OCI-M2 (cell line): Measurements from ENCODE around the gene SRRD.

Experiments used
- DNase-seq: peaks from one replicate; lab custom pipeline; 2025; ENCODE audit not compliant: unreplicated experiment; lab: John Stamatoyannopoulos, UW

SRRD gene

DNA sequence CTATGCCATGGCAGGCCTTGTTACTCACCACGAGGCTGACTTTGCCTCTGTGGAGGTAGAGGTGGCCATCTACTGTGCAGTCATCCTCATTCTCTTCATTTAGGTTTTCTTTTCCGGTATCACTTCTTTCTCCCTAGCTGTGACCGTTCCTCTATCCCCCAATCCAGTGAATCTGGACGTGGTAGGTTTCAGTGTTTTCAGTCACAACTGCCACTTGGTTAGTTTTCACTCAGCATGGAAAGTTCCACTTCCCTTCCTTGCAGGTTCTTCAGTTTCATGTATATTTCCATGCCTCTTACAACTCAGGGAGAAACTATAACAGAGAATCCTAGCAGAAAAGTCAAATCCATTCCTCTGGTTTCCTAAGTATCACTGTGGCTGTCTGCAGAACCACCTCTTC is 2.0 kb upstream of the SRRD start:
- no peak for DNase-seq

DNA sequence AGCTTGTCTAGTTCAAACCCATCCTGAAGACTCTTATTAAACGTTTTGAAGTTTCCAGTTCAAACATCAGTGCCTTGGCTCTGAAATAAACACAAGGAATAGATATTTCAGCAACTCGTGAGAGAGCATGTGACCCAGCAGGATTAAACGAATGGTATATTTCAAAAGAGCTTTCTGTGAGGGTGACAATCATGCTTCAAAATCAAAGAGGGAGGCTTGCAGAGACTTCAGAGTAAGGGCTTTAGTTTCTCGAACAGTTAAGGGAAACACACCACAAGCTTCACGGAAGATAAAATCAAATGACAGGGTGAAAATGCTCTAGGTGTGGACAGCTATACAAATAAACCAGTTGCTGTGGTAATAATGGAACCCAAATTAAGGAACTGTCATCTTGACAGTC is 1.5 kb upstream of the SRRD start:
- no peak for DNase-seq

DNA sequence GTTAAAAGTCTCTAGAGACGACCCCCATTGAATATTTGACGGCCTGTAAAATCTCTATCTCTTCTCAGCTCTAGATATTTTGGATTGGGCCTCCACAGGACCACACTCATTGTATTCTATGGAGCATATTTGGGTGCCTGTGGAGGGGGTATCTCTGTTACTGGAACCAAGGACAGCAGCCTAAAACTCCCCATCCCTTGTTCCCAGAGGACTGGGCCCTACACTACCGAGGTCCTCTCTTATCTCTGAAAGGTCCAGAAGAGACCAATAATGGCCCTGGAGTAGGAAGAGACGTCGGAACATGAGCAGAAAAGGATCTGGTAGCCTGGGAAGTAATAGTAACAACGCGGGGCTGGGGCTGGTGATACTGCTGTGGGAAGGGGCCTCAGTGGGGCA is 636 bp upstream of the SRRD start:
- DNase-seq: no peak

DNA sequence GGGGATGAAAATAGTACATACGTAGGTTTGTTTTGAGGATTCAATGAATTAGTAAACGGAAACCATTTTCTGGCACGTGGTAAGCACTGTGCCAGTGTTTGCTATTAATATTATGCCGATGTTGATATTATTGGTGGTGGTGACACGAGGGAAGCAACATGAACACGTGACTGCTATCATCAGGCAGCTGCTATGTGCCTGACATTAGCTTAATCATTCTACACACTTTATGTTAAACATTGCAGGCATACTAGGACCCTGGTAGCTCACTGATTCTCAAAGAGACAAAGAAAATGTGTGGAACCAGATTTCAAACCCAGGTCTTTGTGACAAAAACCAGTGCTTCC is 656 bp downstream of the SRRD start:
- no peak for DNase-seq

DNA sequence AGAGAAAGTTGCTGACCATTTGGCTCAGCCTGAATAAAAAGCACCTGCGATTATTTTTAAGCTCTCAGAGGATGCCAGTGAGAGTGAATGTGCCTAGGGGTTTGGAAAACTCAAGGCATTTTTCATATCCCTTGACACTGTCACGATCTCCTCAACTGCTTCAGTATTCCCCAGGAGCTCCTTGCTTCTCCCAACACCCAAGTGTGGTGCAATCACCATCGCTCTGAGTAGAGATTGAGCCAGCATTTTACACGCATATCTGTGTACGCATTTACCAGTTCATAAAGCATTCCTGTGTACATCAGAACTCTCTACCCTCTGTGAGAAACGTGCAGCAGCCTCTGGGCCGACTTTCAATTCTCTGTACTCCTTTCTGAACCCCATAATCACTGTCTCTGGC is 1.3 kb downstream of the SRRD start:
- DNase-seq: no peak

DNA sequence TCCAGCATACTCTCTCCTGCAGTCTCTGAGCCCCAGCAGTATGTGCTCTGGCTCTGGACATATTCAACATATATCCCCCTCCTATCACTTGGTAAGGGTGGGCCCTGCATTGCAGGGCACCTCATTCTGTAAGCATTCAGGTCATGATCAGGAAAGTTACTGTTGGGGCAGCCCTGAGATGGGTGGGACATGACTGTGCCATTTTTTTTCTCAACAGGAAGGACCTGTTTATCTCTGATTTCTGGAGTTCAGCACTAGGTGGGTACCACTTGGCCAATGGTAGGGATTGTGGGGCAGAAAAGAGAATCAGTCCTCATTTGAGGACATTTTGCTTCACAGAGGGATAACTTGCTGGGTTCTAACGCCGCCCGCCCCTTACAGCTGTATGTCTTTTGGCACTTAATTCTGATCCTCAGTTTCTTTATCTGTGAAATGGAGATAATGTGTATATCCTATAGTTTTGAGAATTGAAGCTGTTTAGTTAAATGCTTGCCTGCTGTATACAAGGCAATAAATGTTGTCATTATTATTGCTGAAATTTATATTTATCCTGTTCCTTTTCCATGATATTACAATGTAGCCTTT is 2.2 kb downstream of the SRRD start:
- no peak for DNase-seq

DNA sequence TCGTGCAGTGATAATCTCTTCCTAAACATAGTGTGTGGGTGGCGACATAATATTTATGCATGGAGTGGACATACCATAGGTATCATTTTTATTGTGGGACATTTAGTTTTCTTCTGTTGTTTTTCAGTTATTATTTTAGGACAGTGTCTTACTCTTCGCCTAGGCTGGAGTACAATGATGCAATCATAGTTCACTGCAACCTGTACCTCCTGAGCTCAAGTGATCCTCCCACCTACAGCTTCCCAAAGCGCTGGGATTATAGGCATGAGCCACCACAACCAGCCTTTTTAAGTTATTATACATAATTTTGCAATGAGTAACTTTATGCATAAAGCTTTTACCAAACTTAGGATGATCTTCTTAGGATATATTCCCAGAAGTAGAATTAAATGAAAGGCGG is 2.7 kb downstream of the SRRD start:
- DNase-seq: no peak

DNA sequence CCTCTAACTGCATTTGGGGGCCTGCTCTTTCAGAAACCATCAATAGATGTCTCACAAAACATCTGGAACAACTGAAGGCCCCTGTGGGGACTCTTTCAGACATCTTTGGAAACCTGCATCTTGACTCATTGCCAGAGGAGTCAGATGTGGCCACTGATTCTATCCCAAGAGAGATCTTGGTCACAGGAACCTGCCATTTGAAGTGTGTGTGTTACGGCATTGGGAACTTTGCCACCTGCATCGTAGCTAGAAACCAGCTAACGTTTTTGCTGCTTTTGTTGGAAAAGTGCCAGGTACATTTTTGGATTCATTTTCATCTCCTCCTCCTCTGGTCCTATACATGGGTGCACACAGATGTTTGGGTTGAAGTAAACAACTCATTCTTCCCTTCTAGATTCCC is 4.3 kb downstream of the SRRD start:
- DNase-seq: no peak

DNA sequence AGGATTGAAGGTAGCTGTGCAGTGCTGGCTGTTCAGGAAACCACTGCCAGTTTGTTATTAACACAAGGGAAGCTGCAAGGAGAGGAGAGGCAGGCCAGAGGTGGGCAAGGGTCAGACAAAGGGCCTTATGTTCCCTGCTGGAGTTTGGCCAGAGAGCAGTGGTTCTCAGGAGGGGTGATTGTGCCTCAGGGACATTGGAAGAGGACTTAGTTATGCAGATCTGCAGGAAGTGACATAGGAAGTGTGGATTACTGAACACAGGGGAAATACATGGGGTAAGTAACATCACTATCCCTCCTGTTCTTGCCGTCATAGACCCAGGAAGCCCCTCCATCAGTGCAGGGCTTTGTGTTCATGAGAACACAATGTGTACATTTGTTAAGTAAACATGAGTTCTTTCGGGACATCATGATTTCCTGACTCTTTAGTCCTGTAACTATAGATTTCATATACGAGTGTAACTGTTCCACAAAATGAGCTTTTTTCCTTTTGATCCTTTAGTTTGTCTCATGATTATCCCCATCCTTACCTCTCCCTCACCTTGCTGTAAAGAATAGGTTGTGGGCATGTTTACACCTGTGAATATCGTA is 5.9 kb downstream of the SRRD start:
- no peak for DNase-seq

DNA sequence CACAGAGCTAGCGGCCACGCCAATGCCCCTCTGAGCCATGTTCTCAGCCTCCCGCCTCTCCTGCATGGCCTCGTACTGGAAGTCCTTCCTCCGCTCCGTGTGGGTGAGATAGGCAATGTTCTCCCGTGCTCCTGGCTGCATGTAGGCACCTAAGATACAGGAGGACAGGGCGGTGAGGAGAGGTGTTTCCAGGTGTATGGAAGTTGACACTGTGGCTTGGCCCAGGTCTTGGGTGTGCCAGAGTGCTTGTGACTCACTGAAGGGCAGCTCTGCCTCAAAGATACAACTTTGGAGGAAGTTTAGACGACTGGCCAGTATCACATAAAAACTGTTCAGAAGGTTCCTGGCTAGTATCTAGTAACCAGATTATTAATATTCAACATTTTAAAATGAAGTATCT is 8.5 kb downstream of the SRRD start:
- DNase-seq: no peak

DNA sequence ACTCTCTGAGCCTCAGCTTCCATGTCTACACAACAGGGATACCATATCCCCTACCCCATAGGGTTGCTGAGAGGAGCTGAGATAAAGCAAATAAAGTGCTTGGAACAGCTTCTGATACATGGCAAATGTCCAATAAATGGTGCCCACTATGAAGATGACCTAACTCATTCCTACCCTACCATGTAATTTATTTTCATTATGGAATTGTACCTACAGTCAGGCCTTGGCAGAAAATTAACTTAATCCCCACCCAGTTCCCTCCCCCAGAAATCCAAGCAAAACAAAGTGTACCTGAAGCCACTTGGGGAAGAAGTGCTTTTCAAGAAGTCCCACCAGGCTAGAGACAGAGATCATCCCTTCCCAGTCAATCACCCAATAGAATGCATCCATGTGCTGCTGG is 10.8 kb downstream of the SRRD start:
- DNase-seq: no peak

DNA sequence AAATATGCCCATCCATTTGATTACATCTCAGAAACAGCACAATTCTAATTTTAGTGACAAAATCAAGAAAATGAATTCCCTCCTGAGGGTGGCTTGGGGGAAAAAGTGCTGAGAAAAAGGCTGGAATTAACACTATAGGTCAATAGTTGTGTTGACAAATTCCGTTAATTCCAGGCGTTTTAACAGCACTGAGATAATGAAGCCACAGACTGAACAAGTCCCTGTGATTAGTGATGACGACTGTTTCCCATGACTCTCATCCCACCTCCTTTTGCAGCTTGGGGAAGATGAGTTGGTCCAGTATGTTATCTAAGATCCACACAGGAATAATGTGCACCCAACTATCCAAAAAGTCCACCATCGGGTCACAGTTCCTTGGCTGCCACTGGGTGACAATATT is 12.8 kb downstream of the SRRD start:
- no peak for DNase-seq

DNA sequence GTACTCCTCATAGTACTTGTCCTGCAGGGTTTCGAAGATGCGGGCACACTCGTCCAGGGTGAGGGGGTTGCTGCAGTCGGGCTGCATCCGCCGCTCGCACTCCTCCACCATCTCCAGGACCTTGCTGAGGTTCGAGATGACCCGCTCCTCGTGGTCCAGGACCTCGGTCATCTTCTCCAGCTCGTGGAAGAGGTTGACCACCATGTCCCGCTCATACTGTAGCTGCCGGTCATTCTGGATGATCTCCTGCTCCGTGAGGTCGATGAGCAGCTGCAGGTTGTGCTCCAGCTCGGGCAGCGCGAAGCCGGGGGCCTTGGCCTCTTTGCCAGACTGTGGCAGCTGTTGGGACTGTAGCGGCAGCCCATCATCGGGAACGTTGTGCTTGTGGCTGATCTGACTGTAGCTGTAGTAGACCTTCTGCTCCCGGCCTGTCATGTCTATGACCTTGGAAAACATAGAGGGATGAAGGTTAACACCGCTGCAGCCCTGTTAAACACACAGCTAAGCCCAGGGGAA is 15.6 kb downstream of the SRRD start:
- DNase-seq: no peak

DNA sequence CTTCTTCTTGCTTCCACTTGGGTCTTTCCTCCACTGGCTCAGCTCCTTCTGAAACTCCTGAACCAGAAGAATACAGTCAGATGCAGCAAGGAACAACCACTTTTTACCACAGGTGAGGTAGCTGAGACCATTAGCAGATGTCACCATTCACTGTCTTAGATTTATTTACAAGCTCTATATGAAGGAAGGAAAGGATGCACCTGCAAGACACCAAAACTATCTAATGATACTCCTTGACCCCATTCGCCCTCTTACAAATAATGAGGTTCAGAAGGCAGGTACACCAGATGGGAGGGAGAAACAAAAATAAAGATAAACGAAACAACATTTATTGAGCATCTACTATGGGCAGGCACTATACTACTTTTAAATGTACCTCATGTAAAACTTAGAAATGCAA is 18.3 kb downstream of the SRRD start:
- DNase-seq: no peak

DNA sequence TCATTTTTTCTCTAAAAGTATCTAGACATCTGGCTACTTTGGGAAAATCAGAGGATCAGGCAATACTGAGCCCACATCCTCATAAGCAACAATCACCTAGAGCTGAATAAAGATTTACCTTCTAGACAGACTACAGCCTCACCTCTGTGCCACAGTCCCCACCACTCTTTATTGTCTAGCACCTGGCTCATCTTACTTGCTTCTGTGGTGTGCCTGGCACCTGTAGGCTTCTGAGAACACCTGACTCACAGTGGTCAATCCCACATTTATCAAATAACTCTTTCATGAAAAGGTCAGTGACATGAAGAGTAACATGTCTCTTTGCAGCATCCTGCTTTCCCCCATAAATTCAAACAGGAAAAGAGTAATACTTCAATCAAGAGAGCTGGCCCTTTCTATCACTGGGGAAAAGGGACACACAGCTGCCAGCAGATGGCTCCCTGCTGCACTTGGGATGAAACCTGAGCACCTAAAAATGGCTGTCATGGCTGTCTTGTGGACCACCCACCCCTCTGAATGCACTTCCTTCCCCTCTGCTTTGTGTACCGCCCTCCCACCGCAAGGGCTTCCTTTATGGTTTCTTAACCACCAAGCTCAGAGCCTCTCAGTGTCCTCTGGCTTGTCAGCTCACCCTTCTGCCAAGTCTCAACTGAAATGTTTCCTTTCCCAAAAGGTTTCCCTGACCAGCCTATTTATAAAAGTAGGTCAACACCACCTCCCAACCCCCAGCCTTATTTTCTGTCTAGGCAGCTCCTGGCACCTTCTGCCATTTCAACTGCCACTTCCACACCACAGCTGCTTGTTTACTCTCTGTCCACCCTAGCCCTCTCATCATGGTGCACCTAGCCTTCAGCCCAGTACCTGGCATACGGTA is 19.2 kb downstream of the SRRD start:
- DNase-seq: no peak

DNA sequence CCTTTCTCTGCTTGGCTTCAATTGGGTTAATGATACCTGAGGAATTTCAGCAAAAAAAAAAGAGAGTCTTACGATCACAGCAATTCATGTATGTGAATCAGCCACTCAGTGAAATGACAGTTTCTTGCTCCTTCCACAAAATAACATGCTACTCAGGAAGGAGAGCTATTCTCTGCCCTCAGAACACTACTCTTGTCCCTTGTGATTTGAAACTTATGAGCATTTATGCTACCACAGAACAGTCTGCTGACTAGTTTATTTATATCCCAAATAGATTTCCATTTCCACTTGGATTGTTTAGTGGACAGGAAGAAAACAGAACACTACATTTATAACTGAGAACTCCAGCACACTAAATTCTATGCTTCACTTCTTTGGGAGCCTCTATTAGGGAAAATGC is 20.1 kb downstream of the SRRD start:
- DNase-seq: no peak

DNA sequence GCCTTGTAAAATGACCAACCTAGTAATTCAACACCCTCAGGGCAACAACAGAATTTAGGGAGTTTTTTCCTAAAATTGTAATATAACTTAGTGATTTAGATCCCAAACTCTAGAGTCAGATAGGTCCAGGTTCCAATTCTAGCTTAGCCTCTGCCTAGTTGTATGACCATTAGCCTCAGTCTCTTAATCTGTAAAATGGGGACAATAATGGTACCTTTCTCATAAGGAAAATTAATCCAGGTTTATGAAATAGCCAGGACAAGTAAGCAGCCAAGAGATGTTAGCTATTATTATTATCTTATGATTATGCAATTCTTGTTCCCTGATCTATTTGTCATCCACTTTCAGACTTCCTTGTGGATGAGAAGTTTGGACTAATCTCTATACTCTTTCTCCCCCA is 24.5 kb downstream of the SRRD start:
- no peak for DNase-seq

DNA sequence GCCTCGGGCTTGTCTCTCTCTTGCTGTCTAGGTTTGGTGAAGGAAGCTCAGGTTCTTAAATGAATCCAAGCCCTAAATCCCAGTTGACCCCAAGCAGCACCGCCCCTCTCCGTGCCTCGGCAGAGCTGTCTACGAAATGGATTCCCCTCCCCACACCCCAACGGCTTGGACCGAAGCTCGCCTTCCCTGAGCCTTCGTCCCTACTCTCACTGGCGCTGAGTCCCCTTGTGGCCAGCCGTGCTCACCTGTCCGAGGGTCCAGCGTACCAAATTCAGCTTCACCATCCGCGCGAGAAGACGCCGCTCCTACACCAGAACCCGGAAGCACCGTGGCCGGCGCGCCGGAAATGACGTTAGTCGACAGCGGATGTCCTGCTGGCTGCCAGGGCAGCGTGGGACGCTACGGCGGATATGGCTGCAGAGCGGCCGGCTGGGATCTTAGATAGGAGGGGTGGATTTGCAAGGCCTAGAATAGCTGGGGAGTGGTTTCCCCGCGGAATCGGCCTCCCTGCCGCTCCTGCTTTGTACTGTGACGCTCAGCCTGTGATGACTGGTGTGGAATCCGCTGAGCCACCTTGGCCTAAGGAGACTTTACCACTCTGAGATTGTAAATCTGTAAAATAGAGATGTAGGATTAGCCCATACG is 28.6 kb downstream of the SRRD start, which contains the start of gene TFIP11:
TFIP11 (minus strand) TSS at position 325 of the 645 bp plus-strand sequence. CDS start 2,201 bp downstream, outside the sequence.
- peak; percentile 31 for DNase-seq

DNA sequence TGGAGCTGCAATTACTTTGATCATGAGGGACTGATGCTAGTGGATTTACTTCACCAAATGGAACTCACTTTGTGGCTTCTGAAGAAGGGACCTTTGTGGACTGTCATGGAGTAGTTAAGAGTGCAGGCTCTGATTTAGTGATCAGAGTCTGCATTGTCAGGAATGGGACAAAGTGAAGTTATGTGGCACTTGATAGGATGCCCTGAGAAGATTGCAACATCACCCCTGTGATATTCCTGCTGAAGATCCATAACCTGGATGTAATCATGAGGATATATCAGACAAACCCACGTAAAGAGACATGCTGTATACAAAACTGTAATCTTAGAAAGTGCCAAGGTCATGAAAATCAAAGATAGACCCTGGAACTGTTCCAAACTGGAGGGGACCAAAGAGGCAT is 30.2 kb downstream of the SRRD start:
- DNase-seq: no peak

DNA sequence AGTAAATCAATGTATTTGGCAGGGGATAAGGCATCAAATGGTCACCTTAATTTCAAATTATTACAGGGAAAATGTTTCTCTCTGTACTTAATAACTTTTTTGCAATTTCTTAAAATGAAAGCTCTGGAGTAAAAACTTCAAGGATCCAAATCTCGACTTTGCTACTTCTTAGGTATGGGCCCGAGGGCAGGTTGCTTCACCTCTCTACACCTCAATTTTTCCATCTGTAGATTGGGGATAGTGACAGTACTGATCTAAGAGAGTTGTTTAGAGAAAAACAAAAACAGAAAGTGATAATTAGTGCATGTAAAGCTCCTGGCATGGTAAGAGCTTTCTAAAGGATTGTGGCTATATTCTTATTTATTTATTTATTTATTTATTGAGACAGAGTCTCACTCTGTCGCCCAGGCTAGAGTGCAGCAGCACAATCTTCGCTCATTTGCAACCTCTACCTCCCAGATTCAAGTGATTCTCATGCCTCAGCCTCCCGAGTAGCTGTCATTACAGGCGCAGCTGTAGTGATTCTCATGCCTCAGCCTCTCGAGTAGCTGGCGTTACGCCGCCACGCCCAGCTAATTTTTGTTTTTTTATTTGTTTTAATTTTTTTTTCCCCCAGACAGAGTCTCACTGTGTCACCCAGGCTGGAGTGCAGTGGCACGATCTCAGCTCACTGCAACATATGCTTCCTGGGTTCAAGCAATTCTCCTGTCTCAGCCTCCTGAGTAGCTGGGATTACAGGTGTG is 30.9 kb downstream of the SRRD start:
- DNase-seq: no peak

DNA sequence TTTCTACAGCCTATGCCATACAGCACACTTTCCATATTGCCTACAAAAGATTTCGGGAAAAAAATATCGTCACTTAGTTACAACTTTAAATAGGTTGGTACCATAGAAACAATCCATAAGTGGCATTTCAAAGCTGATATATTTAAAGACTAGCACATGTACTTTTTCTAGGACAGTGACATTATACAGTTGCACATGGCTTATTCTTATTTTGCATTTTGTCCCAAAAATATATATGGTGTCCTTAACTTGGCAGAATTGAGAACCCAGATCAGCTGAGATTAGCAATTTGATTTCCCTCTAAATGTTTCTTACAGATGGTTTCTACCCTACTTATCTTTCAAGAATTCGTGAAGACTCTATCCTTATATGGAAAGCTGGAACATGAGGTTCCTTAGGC is 32.3 kb downstream of the SRRD start:
- no peak for DNase-seq
